BE2C (cell line): ENCODE results near the gene PGRMC2.

ENCODE experiments used
- DNase-seq: peaks from one replicate; pipeline ENCODE4 v3.0.0-alpha.2; 2020
- H3K27me3 ChIP-seq: fragments of 250-450 bp; sonication (Bioruptor Pico); 2 replicates; pipeline ENCODE4 v1.5.1; 2020; ENCODE audit warnings: mild to moderate bottlenecking
- H3K36me3 ChIP-seq: fragments of 250-450 bp; sonication (Bioruptor Pico); 2 replicates; pipeline ENCODE4 v1.5.1; 2020; ENCODE audit warnings: mild to moderate bottlenecking
- H3K4me1 ChIP-seq: fragments of 250-450 bp; sonication (Bioruptor Pico); 2 replicates; pipeline ENCODE4 v1.5.1; 2020
- H3K4me3 ChIP-seq: 2 replicates; pipeline ENCODE4 v1.5.1; 2011; ENCODE audit warnings: low read depth, low read length
- H3K9me3 ChIP-seq: fragments of 250-450 bp; sonication (Bioruptor Pico); 2 replicates; pipeline ENCODE4 v1.5.1; 2020
- TF ChIP-seq, protein P1 (sequence below): IDR thresholded peaks from 2 replicates; pipeline ENCODE4 v1.5.1; 2012; ENCODE audit warnings: mild to moderate bottlenecking, low read depth, low read length

PGRMC2 gene

DNA sequence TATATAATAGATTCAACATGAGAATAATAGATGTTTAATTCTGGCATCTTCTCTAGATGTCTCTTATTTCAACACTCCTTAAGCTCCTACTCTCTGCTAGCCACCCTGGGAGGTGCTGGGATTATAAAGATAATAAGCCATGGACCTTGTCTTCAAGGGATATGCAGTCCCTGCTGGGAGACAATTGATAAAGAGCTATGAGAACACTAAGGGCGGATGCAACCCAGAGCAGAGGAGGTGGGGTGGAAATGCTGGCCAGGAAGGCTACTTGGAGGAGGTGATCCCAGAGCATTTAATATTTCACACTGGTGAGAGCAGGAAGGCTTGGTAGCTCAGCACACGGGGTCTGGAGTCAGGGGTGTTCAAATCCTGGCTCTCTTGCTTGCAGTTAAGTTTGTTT is 18.3 kb upstream of the PGRMC2 start:
- no peak for DNase-seq
- Histone ChIP-seq H3K27me3 (no peaks in the 10 kb centered on the region), H3K36me3 (no peaks in the 10 kb centered on the region), H3K9me3 (no peaks in the 10 kb centered on the region), H3K4me3 (no peak overlapping the region), H3K4me1 (peaks cover 11% of the 10 kb centered on the region)
- TF ChIP-seq, protein P1, sequence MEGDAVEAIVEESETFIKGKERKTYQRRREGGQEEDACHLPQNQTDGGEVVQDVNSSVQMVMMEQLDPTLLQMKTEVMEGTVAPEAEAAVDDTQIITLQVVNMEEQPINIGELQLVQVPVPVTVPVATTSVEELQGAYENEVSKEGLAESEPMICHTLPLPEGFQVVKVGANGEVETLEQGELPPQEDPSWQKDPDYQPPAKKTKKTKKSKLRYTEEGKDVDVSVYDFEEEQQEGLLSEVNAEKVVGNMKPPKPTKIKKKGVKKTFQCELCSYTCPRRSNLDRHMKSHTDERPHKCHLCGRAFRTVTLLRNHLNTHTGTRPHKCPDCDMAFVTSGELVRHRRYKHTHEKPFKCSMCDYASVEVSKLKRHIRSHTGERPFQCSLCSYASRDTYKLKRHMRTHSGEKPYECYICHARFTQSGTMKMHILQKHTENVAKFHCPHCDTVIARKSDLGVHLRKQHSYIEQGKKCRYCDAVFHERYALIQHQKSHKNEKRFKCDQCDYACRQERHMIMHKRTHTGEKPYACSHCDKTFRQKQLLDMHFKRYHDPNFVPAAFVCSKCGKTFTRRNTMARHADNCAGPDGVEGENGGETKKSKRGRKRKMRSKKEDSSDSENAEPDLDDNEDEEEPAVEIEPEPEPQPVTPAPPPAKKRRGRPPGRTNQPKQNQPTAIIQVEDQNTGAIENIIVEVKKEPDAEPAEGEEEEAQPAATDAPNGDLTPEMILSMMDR, result no peak

DNA sequence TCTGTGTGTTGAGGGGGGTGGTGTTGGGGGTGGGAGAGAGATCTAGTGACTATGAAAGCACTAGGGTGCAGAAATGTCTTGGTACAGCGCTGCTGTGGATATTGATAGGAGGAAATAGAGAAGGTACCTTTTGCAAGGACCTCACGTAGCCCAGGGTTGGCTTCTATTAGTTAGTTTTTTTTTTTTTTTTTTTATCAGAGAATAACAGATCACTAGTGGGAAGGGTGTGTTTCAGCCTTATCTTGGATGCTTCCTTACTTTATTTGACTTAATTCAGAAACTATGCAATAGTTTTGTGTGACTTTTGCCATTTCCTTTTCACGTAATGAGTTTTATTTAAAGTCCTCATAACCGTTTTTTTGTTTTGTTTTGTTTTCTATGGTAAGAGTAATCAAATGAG is 16.4 kb upstream of the PGRMC2 start:
- Histone ChIP-seq H3K27me3 (no peaks in the 10 kb centered on the region), H3K4me3 (no peak overlapping the region), H3K9me3 (no peaks in the 10 kb centered on the region), H3K36me3 (no peaks in the 10 kb centered on the region), H3K4me1 (no peaks in the 10 kb centered on the region)
- no peak for DNase-seq
- TF ChIP-seq, protein P1, result no peak

DNA sequence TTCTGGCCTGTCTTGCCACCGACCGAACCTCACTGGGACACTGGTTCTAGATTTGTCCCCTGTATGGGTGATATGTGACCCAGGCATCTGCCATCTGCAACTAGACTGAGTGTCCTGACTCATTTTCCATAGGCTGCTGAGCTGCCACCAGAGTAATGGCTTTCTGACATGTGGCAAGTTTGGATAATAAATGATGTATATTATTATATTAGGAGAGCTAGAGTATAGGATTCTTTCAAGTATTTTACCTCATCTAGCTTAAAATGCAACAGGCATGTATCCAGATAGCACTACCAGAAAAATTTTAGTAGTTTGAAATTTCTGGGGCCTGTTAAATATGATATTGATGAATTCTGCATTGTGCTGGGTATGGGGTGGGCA is 15.8 kb upstream of the PGRMC2 start:
- TF ChIP-seq, protein P1, result no peak
- Histone ChIP-seq H3K4me3 (no peak overlapping the region), H3K9me3 (no peaks in the 10 kb centered on the region), H3K36me3 (no peaks in the 10 kb centered on the region), H3K4me1 (no peaks in the 10 kb centered on the region), H3K27me3 (no peaks in the 10 kb centered on the region)
- DNase-seq, result no peak

DNA sequence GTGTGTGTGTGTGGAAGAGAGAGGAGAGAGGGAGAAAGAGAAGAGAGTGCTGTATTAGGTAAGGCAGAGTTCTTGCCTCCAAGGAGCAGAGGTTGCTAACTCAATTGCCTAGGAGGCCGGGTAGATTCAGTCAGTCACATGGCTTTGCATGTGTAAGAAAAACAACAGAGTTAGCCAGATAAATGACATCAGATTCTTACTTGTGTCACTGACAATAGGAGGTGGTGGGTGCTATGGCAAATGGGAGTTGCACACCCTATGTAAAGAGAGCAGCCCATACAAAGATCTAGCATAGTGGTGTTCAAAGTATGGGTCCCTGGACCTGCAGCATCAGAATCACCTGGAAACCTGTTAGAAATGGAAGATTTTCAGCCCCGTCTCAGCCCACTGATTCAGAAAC is 14.4 kb upstream of the PGRMC2 start:
- Histone ChIP-seq H3K27me3 (no peaks in the 10 kb centered on the region), H3K4me3 (no peak overlapping the region), H3K4me1 (no peaks in the 10 kb centered on the region), H3K36me3 (no peaks in the 10 kb centered on the region), H3K9me3 (no peaks in the 10 kb centered on the region)
- no peak for DNase-seq
- TF ChIP-seq, protein P1, result no peak

DNA sequence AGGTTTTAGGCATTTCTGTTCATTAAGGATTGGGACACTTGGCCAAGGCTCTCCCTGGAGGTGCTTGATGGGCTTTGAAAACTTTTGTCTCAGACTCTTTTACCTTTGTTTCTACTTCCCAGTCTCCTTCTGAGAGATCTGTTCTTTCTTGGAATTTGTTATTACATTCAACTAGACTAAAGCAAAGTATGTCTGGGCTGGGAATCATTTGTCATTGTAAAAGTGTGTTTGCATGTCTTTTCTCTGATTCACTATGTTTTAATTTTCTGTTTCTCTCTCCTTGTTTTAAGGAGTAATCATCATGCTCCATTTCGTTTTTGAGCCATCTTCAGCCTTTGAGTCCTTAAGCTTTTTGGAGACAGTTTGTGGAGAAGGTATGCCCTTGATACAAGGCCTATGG is 12.2 kb upstream of the PGRMC2 start:
- Histone ChIP-seq H3K4me3 (no peak overlapping the region), H3K9me3 (no peaks in the 10 kb centered on the region), H3K4me1 (no peaks in the 10 kb centered on the region), H3K36me3 (no peaks in the 10 kb centered on the region), H3K27me3 (no peaks in the 10 kb centered on the region)
- no peak for DNase-seq
- TF ChIP-seq, protein P1, result no peak

DNA sequence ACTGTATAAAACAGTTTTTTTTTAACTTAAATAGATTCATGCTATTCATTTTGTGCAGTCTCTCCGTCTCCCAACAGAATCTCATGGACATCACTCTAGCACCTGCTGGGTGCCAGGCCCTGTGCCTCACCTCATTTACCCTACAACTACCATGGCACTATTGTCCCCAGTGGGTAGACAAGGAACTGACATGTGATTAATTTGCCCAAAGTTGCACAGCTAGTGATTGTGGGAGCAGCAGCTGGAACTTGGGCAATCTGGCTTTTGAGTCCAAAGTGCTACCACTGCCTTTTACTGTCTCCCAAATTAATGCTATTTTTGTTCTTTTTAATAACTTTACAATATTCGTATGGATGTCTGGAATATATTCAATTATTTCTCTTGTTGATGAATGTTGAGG is 11.2 kb upstream of the PGRMC2 start:
- Histone ChIP-seq H3K9me3 (no peaks in the 10 kb centered on the region), H3K36me3 (no peaks in the 10 kb centered on the region), H3K27me3 (no peaks in the 10 kb centered on the region), H3K4me3 (no peak overlapping the region), H3K4me1 (no peaks in the 10 kb centered on the region)
- no peak for DNase-seq
- TF ChIP-seq, protein P1, result 0 out of 2 replicates have a peak, but pooled peaks have one; percentile 12
